Stomach (tissue), 9 donors: ENCODE data around the gene PRR22. TPM values are rescaled to one million over a fixed set of nuclear protein-coding genes. Genes with fewer than 3 reads are reported as not detected.
"Not testable (repeated sequence)": the region's sequence is repeated elsewhere in the genome, so short reads cannot be mapped to it uniquely, and the experiment has no call there.

Source experiments
- DNase-seq, 2 donors: peaks; one replicate each; pipeline versions ENCODE4 v3.0.0 to v3.0.0-alpha.2; 2013 to 2019
- H3K27ac ChIP-seq, 5 donors: fragments of 200-600 bp in 4 of 5; sonication (generic) in 4 of 5; one replicate each; pipeline ENCODE4 v1.5.1; 2013 to 2019; ENCODE audit warnings: mild to moderate bottlenecking in 1 of 5, moderate library complexity in 1 of 5
- H3K27me3 ChIP-seq, 3 donors: fragments of 200-600 bp; sonication (generic); one replicate each; pipeline ENCODE4 v1.5.1; 2017 to 2019; ENCODE audit warnings: mixed run types in 1 of 3
- H3K36me3 ChIP-seq, 4 donors: fragments of 200-600 bp; sonication (generic); 1 replicate in 3 of 4; 2 replicates in 1 of 4; pipeline ENCODE4 v1.5.1; 2016 to 2019
- H3K4me1 ChIP-seq, 4 donors: fragments of 200-600 bp; sonication (generic); one replicate each; pipeline ENCODE4 v1.5.1; 2016 to 2019
- H3K4me3 ChIP-seq, 4 donors: fragments of 200-600 bp; sonication (generic) in 3 of 4; one replicate each; pipeline ENCODE4 v1.5.1; 2016 to 2019; ENCODE audit warnings: mild to moderate bottlenecking in 1 of 4
- H3K9me3 ChIP-seq, 4 donors: fragments of 200-600 bp; sonication (generic); one replicate each; pipeline ENCODE4 v1.5.1; 2016 to 2019
- EP300 ChIP-seq: sonication (generic); formaldehyde crosslinking; IDR thresholded peaks from one replicate; pipeline ENCODE4 v1.6.1; 2017; ENCODE audit warnings: antibody characterized with exemption
- POLR2A ChIP-seq, 4 donors: fragments of 450-650 bp; IDR thresholded peaks; one replicate each; pipeline ENCODE4 v1.6.1; 2016; ENCODE audit warnings: antibody characterized with exemption in 4 of 4, control low read depth in 2 of 4, mild to moderate bottlenecking in 1 of 4, moderate library complexity in 1 of 4
- POLR2AphosphoS5 ChIP-seq, 3 donors: sonication (generic); formaldehyde crosslinking; IDR thresholded peaks; one replicate each; pipeline ENCODE4 v1.6.1; 2016; ENCODE audit warnings: antibody characterized with exemption in 3 of 3
- WGBS, 5 donors: extraction: QIAGEN DNeasy Blood & Tissue Kit in 3 of 5; methylation state at CpG; one replicate each; pipeline versions ENCODE4 v1.1.5 to v1.1.7; 2013 to 2018; 5-methylcytosine and 5-hydroxymethylcytosine counted together
- intact Hi-C: fragments of 100-400 bp; cut with DNase I; formaldehyde crosslinking; loops from one replicate; pipeline ENCODE4 v1.15.1; 2023; ENCODE audit warnings: low total_unique reads
- polyA plus RNA-seq, 3 donors: library from polyadenylated mRNA; stranded (reverse); fragments of 200-250 nt; gene quantifications; one replicate each; pipeline ENCODE4 v1.2.3, GENCODE V29; 2013
- total RNA-seq, 5 donors: library from RNA; depleted of rRNA; stranded (reverse); fragments of >200 nt; gene quantifications; one replicate each; pipeline versions ENCODE4 v1.1.0 to v1.2.3, GENCODE V29; 2014 to 2016
- TF ChIP-seq, protein P1 (sequence below), 7 experiments: fragments of 450-650 bp in 4 of 7; fragments of 200-600 bp in 3 of 7; sonication (generic) in 3 of 7; IDR thresholded peaks; one replicate each; pipeline ENCODE4 v1.5.1; 2016 to 2019; ENCODE audit warnings: antibody characterized with exemption in 7 of 7, control low read depth in 2 of 7, mild to moderate bottlenecking in 1 of 7
- donor health status: healthy with polysubstance abuse.
- donor health status: Bipolar disorder and iron deficiency.
- donor health status: healthy.

The PRR22 gene
- total and polyA plus RNA-seq, 8 donors = 0.73 to 12.1 (median 6.4) TPM; not detected in 1

DNA sequence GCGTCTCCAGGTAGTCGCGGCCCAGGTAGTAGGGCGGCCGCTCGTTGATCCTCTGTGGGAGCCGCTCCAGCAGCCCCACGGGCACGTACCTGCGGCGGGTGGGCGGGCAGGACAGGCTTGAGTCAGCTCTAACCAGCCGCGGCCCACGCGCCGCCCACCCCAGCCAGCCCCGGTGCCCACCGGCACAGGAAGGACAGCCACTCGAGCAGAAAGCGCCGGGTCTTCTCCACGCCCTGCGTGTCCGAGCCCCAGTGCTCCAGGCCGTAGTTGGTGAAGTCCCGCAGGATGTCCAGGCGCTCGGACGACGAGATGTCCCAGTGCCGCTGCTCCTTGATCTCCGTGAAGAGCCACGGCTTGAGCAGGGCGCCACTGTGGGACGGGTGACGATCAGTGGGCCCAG lies 877 bp upstream of the PRR22 start:
- H3K27ac ChIP-seq = no peak overlapping the region
- H3K27me3 ChIP-seq = no peaks in the 10 kb centered on the region
- DNase-seq = no peak
- H3K4me3 ChIP-seq = no peak overlapping the region
- H3K9me3 ChIP-seq = no peaks in the 10 kb centered on the region
- 90 to 98% (median 95%) methylated on average over 19 to 37 of the region's 37 CpGs for WGBS, 5 donors
- TF ChIP-seq, protein P1, sequence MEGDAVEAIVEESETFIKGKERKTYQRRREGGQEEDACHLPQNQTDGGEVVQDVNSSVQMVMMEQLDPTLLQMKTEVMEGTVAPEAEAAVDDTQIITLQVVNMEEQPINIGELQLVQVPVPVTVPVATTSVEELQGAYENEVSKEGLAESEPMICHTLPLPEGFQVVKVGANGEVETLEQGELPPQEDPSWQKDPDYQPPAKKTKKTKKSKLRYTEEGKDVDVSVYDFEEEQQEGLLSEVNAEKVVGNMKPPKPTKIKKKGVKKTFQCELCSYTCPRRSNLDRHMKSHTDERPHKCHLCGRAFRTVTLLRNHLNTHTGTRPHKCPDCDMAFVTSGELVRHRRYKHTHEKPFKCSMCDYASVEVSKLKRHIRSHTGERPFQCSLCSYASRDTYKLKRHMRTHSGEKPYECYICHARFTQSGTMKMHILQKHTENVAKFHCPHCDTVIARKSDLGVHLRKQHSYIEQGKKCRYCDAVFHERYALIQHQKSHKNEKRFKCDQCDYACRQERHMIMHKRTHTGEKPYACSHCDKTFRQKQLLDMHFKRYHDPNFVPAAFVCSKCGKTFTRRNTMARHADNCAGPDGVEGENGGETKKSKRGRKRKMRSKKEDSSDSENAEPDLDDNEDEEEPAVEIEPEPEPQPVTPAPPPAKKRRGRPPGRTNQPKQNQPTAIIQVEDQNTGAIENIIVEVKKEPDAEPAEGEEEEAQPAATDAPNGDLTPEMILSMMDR (IDR thresholded peaks at IDR 0.05) = no peak
- no peak for TF ChIP-seq EP300
- TF ChIP-seq POLR2A (IDR thresholded peaks at IDR 0.05) = no peak
- no peak for TF ChIP-seq POLR2AphosphoS5 (IDR thresholded peaks at IDR 0.05)
- intact Hi-C loops = no loop called here
- H3K4me1 ChIP-seq = peaks cover 7 to 14% (median 9%) of the 10 kb centered on the region in 4 donors
- H3K36me3 ChIP-seq = peaks cover 53 to 77% (median 72%) of the 10 kb centered on the region in 4 donors

DNA sequence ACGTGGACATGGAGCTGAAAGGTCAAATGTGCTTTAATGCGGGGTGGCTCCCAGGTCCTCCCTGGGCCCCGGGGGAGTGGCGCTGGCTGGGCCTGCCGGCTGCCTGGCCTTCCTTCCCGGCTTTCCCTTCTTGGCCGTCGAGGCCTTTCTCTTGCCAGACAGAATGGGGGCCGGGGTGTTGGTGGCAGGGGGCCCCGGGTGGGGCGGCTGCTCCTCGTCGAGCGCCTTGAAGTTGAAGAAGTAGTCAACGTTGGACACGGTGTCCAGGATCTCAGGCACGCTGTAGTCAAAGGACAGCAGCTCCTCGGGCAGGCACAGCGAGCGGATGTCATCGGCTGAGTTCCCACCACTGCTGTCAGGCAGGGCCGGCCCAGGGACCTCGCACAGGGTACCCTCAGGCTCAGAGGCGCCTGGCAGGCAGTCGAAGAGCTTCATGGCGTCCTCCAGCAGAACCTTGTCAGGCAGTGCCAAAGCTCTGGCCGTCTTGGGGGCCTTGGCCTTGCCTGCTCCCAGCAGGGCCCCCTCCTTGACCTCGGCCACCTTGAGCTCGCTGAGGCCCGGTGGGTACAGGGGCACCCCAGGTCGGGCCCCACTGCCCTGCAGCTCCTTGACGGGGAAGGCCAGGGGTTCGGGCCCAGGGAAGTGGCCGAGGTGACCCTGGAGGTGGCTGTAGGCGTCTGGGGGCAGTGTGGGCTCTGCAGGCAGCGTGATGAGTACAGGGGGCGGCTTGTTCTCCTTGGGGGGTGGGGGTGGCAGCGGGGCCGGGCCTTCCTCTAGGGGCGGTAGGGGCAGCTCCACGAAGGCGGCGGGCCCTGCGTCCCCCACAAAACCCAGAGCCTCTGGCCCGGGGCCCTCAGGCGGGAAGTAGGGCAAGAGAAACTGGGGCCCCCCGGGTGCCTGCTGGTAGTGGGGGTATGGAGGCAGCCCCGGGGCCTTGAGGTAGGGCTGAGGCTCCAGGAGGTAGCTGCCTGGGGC lies 1.3 kb downstream of the PRR22 start:
- H3K27ac ChIP-seq = no peak overlapping the region
- peaks cover 35 to 58% (median 52%) of the 10 kb centered on the region in 4 donors for H3K36me3 ChIP-seq
- no peak for DNase-seq
- no peaks in the 10 kb centered on the region for H3K27me3 ChIP-seq
- TF ChIP-seq POLR2A (IDR thresholded peaks at IDR 0.05) (no peak), EP300 (no peak), POLR2AphosphoS5 (IDR thresholded peaks at IDR 0.05) (no peak)
- TF ChIP-seq, protein P1 (IDR thresholded peaks at IDR 0.05) = no peak
- H3K4me3 ChIP-seq = no peak overlapping the region
- intact Hi-C loops = no loop called here
- no peaks in the 10 kb centered on the region for H3K4me1 ChIP-seq
- WGBS, 5 donors = 73 to 85% (median 81%) methylated on average over 33 to 48 of the region's 48 CpGs
- no peaks in the 10 kb centered on the region for H3K9me3 ChIP-seq

DNA sequence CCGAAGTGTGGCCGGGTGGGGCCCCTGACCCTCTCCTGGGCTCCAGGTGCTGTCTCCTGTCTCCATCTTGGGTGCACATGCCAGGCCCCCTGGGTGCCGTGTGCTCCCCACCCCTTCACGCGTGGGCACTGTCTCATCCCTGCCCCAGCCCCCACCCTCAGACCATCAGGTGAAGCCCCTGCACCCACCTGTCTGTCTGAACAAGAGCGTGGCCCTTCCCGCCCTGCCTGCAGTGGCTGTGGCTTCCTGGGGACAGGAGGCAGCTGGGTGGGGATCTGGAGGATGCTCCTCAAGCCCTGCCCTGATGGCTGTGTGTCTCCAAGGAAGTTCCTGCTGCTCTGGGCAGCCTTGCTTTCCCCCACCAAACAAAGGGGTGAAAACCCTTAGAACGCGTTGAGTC lies 2.2 kb downstream of the PRR22 start:
- no peak for DNase-seq
- H3K4me3 ChIP-seq = no peak overlapping the region
- intact Hi-C loops = no loop called here
- no peak overlapping the region for H3K27ac ChIP-seq
- no peaks in the 10 kb centered on the region for H3K9me3 ChIP-seq
- no peaks in the 10 kb centered on the region for H3K27me3 ChIP-seq
- TF ChIP-seq POLR2AphosphoS5 (IDR thresholded peaks at IDR 0.05) = no peak
- peaks cover 26 to 49% (median 43%) of the 10 kb centered on the region in 4 donors for H3K36me3 ChIP-seq
- H3K4me1 ChIP-seq = no peaks in the 10 kb centered on the region
- 79 to 85% (median 82%) methylated on average over 3 to 9 of the region's 9 CpGs for WGBS, 5 donors

DNA sequence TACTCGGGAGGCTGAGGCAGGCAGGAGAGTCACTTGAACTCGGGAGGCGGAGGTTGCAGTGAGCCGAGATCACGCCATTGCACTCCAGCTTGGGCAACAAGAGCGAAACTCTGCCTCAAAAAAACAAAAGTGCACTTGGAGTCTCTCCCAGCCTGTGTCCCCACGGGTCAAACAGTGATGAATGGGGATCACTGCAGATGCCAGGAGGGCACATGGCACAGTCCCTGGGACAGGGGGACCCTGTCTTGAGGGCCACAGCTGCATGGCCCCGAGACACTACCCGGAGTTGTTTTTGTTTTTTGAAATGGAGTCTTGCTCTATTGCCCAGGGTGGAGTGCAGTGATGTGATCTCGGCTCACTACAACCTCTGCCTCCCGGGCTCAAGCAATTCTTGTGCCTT lies 3.6 kb downstream of the PRR22 start:
- DNase-seq, H3K27me3 ChIP-seq, H3K27ac ChIP-seq, H3K9me3 ChIP-seq, intact Hi-C loops, H3K4me1 ChIP-seq, H3K4me3 ChIP-seq: not testable (repeated sequence)
- peaks cover 12 to 35% (median 29%) of the 10 kb centered on the region in 4 donors for H3K36me3 ChIP-seq
- 82 to 89% (median 88%) methylated on average over 10 to 11 of the region's 11 CpGs for WGBS, 5 donors

- H3K4me3 ChIP-seq = no peak overlapping the region
- H3K27me3 ChIP-seq = no peaks in the 10 kb centered on the region
- TF ChIP-seq, protein P1 (IDR thresholded peaks at IDR 0.05) = no peak
- TF ChIP-seq POLR2A (IDR thresholded peaks at IDR 0.05) (no peak), POLR2AphosphoS5 (IDR thresholded peaks at IDR 0.05) (no peak), EP300 (no peak)
- H3K4me1 ChIP-seq = peaks cover 0 to 5% (median 0%) of the 10 kb centered on the region in 4 donors
- peaks cover 0 to 10% (median 4%) of the 10 kb centered on the region in 4 donors for H3K36me3 ChIP-seq
- intact Hi-C loops = no loop called here
- WGBS, 5 donors = 81 to 89% (median 86%) methylated on average over 17 of the region's 17 CpGs
- no peak overlapping the region for H3K27ac ChIP-seq
- DNase-seq = no peak
- no peaks in the 10 kb centered on the region for H3K9me3 ChIP-seq
Observed at GRCh38 chr19:5778402-5778801, 6.1 kb downstream of the PRR22 start.
